Measurements from ENCODE around the gene ANAPC15.
A peak's percentile ranks its signal among the peaks of the same experiment; 100 is the strongest.

The ANAPC15 gene

GRCh38 chr11:72102631-72102945, 9.9 kb downstream of the ANAPC15 start:
- FAIRE-seq (no peak), DNase-seq (ENCODE audit: insufficient read length) (no peak)
- TF ChIP-seq POLR2A (IDR thresholded peaks at IDR 0.05; ENCODE audit: low read depth, low read length) (no peak), POLR2AphosphoS5 (IDR thresholded peaks at IDR 0.05; ENCODE audit: low read depth, low read length) (no peak)

DNA sequence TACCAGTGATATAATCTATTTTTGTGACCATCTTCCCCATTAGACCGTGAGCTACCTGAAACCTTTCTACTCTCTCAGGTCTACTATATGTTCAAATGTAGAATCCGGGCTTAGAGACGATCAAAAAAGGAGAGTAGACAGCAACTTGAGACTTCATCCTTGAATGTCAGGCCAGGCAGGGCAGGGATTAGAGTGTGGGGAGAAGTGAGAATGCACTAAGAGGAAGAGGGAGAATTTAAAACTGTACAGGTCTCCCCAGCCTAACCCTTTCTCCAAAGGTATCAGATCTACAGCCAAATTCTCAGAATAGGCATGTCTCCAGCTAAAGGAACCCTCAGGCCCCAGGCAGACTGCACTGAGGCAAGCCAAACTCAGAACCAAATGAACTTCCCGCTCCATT, 10.3 kb downstream of the ANAPC15 start:
- TF ChIP-seq TAF1 (IDR thresholded peaks at IDR 0.05; ENCODE audit: borderline replicate concordance, low read depth, low read length) (no peak), POLR2A (IDR thresholded peaks at IDR 0.05; ENCODE audit: low read depth, low read length) (no peak), POLR2AphosphoS5 (IDR thresholded peaks at IDR 0.05; ENCODE audit: low read depth, low read length) (no peak)
- DNase-seq (ENCODE audit: insufficient read length) (no peak), FAIRE-seq (no peak)

DNA sequence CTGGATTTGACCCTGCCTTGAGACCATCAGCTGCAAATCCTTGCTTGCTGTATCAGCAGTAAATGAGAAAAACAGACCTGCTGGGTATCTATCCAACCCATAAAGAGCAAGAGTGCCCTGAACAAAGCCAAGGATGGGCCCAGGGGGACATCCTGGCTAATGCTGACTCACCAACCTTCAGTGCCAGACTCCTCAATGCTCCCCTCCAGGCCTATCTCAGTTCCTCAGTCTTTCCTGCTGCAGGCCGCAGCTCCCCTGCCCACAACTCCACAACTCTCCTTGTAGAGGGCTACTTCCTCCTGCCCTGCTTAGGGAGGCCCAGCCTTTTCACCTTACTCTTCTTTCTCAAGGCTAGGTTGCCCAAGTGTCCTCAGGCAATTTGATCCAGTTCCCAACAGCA, 12.0 kb downstream of the ANAPC15 start:
- TF ChIP-seq POLR2A (IDR thresholded peaks at IDR 0.05; ENCODE audit: low read depth, low read length) (no peak), TAF1 (IDR thresholded peaks at IDR 0.05; ENCODE audit: borderline replicate concordance, low read depth, low read length) (no peak), POLR2AphosphoS5 (IDR thresholded peaks at IDR 0.05; ENCODE audit: low read depth, low read length) (no peak)
- no peak for FAIRE-seq
- no peak for DNase-seq (ENCODE audit: insufficient read length)

- DNase-seq (ENCODE audit: insufficient read length) = no peak
- FAIRE-seq = no peak
- no peak for TF ChIP-seq TAF1 (IDR thresholded peaks at IDR 0.05; ENCODE audit: borderline replicate concordance, low read depth, low read length)
- TF ChIP-seq POLR2AphosphoS5 (IDR thresholded peaks at IDR 0.05; ENCODE audit: low read depth, low read length) = no peak
- no peak for TF ChIP-seq POLR2A (IDR thresholded peaks at IDR 0.05; ENCODE audit: low read depth, low read length)
Measured at GRCh38 chr11:72100009-72100408, 12.5 kb downstream of the ANAPC15 start.

DNA sequence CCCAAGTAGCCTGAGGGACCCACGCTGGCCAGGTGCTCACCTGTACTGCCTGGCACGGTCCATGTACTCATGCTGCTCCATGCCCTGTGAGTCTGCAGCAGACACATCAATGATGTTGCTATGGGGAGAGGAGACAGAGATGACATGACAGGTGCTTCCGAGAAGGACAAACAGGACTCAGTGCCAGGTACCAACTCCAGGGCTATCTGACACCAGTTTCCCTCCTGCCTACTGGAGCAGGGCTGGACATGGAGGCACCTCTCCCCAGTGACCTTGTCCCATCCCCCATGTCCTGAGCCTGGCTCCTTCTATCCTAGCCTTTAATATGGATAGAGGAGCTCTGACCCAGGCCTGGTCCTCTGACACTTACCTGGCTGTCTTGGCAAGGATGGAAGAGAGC, 13.8 kb downstream of the ANAPC15 start:
- FAIRE-seq = no peak
- no peak for TF ChIP-seq POLR2A (IDR thresholded peaks at IDR 0.05; ENCODE audit: low read depth, low read length)
- TF ChIP-seq POLR2AphosphoS5 (IDR thresholded peaks at IDR 0.05; ENCODE audit: low read depth, low read length) = no peak
- no peak for TF ChIP-seq TAF1 (IDR thresholded peaks at IDR 0.05; ENCODE audit: borderline replicate concordance, low read depth, low read length)
- DNase-seq (ENCODE audit: insufficient read length) = no peak

DNA sequence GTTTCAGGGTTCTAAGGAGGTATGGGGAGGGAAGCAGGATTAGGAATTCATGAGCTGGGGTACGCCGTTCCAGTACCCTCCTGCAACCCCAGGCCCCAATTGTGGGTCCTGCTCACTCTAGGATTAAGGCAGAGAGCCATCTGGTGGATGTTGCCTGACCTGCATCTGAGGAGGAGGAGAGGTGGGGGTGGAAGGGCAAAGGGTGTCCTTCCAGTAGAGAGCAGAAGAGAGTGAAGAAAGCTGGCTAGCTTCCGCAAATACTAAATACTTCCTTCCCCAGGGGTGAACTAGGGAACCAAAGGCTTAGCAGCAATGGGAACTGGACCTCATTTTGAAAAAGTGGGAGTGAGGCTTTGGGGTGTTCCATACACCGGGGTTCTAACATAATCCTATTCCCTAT, 21.2 kb downstream of the ANAPC15 start:
- TF ChIP-seq POLR2A (IDR thresholded peaks at IDR 0.05; ENCODE audit: low read depth, low read length) (0 out of 2 replicates have a peak, but pooled peaks have one; percentile 22), POLR2AphosphoS5 (IDR thresholded peaks at IDR 0.05; ENCODE audit: low read depth, low read length) (no peak), TAF1 (IDR thresholded peaks at IDR 0.05; ENCODE audit: borderline replicate concordance, low read depth, low read length) (no peak)
- FAIRE-seq (peak; percentile 92), DNase-seq (ENCODE audit: insufficient read length) (peak; percentile 55)

GRCh38 chr11:72088076-72088808, 24.3 kb downstream of the ANAPC15 start:
- no peak for FAIRE-seq
- no peak for TF ChIP-seq POLR2A (IDR thresholded peaks at IDR 0.05; ENCODE audit: low read depth, low read length)
- no peak for TF ChIP-seq TAF1 (IDR thresholded peaks at IDR 0.05; ENCODE audit: borderline replicate concordance, low read depth, low read length)
- no peak for TF ChIP-seq POLR2AphosphoS5 (IDR thresholded peaks at IDR 0.05; ENCODE audit: low read depth, low read length)
- no peak for DNase-seq (ENCODE audit: insufficient read length)

DNA sequence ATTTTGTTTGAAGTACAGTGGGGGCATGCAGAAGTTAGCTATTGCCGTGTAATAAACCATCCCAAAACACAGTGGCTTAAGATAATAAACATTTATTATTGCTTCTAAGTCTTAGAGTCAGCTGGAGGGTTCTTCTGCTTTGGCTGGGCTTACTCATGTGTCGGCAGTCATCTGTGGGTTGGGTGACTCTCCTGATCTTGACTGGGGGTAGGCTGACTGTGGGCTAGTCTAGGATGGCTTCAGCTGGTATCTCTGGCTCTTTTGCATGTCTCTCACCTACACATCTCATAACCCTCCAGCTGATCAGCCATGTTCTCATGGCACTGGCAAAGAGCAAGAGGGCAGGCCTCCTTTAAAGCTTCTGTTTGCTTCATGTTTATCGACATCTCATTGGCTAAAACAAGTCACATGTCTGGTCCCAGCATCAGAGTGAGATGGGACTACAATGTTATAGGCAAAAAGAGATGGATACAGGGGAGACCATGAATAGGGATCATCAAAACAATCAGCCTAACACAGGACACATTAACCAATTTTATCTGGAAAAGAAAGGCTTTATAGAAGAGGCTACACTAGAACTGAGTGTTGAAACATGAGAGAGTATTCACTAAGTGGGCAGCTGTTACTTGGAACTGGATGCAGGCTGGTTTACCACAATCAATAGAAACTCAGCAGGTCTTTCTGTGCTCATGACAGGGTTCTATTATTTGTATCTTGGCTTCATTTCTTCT, 26.7 kb downstream of the ANAPC15 start:
- no peak for FAIRE-seq
- DNase-seq (ENCODE audit: insufficient read length) = no peak
- TF ChIP-seq POLR2A (IDR thresholded peaks at IDR 0.05; ENCODE audit: low read depth, low read length) = no peak
- no peak for TF ChIP-seq POLR2AphosphoS5 (IDR thresholded peaks at IDR 0.05; ENCODE audit: low read depth, low read length)
- no peak for TF ChIP-seq TAF1 (IDR thresholded peaks at IDR 0.05; ENCODE audit: borderline replicate concordance, low read depth, low read length)

DNA sequence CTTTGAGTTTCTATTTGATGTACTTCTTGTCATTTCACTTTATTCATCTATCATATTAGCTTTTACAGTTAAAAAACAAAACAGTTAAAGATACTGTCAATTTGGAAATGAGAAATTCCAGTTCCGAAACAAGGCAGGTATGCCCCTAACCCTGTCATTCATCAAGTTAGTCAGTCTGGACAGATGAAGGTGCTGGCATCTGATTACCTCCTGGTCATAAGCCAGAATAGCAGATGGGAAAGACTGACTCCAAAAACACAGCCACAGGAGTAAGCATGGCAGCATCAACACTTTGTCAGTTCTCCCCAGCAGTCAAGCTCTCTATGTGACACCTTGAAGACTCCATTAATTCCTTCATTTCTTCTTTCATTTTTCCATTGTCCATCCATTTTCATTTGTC, 27.5 kb downstream of the ANAPC15 start:
- no peak for FAIRE-seq
- TF ChIP-seq POLR2A (IDR thresholded peaks at IDR 0.05; ENCODE audit: low read depth, low read length) (no peak), POLR2AphosphoS5 (IDR thresholded peaks at IDR 0.05; ENCODE audit: low read depth, low read length) (no peak), TAF1 (IDR thresholded peaks at IDR 0.05; ENCODE audit: borderline replicate concordance, low read depth, low read length) (no peak)
- no peak for DNase-seq (ENCODE audit: insufficient read length)

- FAIRE-seq = no peak
- TF ChIP-seq TAF1 (IDR thresholded peaks at IDR 0.05; ENCODE audit: borderline replicate concordance, low read depth, low read length) (no peak), POLR2A (IDR thresholded peaks at IDR 0.05; ENCODE audit: low read depth, low read length) (no peak), POLR2AphosphoS5 (IDR thresholded peaks at IDR 0.05; ENCODE audit: low read depth, low read length) (no peak)
- DNase-seq (ENCODE audit: insufficient read length) = no peak
Measured at GRCh38 chr11:72084076-72084475, 28.4 kb downstream of the ANAPC15 start.

GRCh38 chr11:72083414-72083813, 29.1 kb downstream of the ANAPC15 start:
- DNase-seq (ENCODE audit: insufficient read length) (no peak), FAIRE-seq (no peak)
- no peak for TF ChIP-seq POLR2AphosphoS5 (IDR thresholded peaks at IDR 0.05; ENCODE audit: low read depth, low read length)
- TF ChIP-seq TAF1 (IDR thresholded peaks at IDR 0.05; ENCODE audit: borderline replicate concordance, low read depth, low read length) = no peak
- TF ChIP-seq POLR2A (IDR thresholded peaks at IDR 0.05; ENCODE audit: low read depth, low read length) = no peak

DNA sequence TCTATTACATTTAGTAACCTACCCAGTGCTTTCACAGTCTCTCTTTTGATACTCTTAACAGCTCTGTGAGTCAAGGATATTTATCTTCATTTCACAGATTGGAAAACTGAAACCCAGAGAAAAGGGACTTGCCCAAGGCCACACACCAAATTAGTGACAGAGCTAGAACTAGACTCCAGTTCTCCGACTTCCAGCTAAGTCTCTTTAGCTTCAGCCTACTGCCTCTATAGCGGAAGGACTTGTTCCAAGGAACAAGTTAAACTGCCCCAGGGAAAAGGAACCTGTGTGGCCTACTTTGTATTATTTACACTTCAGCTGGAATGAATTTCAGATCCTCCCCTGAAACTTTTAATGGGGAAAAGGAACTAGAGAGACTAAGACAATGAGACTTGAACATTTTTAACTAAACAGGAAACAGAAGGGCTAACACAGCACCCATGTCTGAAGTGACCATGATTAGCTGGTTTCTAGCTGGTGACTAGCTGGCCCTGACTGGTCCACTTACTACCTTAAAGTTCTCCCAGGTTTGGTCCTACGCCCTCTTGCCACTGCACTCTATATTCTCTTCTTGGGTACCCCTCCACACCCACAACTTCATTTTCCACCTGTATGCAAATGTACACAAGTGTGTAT, 30.6 kb downstream of the ANAPC15 start:
- TF ChIP-seq POLR2A (IDR thresholded peaks at IDR 0.05; ENCODE audit: low read depth, low read length) (no peak), POLR2AphosphoS5 (IDR thresholded peaks at IDR 0.05; ENCODE audit: low read depth, low read length) (no peak), TAF1 (IDR thresholded peaks at IDR 0.05; ENCODE audit: borderline replicate concordance, low read depth, low read length) (no peak)
- FAIRE-seq = no peak

More for the DNA sequence above, 30.6 kb downstream of the ANAPC15 start:
- DNase-seq (ENCODE audit: insufficient read length) = no peak

Data from GM12892 (cell line).